SK-N-SH treated with all-trans-retinoic acid at 6 μM for 48 hours (cell line): Measurements from ENCODE around the gene ACBD6.

Experiments
- ATAC-seq: fragments of 200-7000 bp; cut with Tn5 transposase; 3 replicates; pipeline ENCODE4 v1.9.1; 2020; ENCODE audit warnings: mild to moderate bottlenecking, moderate library complexity
- ARNTL ChIP-seq: fragments of 450-650 bp; formaldehyde crosslinking; IDR thresholded peaks from 2 replicates; pipeline ENCODE4 v1.5.0; 2020; ENCODE audit warnings: low read depth, mild to moderate bottlenecking, moderate library complexity, borderline replicate concordance
- BACH2 ChIP-seq: fragments of 250-450 bp; sonication (Bioruptor Pico); IDR thresholded peaks from 2 replicates; pipeline ENCODE4 v1.9.0; 2021; ENCODE audit warnings: mild to moderate bottlenecking, borderline replicate concordance
- CREB5 ChIP-seq: fragments of 250-450 bp; sonication (Bioruptor Pico); IDR thresholded peaks from 2 replicates; pipeline ENCODE4 v1.5.1; 2020; ENCODE audit warnings: low read depth, mild to moderate bottlenecking, moderate library complexity
- CSRNP3 ChIP-seq: fragments of 250-450 bp; sonication (Bioruptor Pico); IDR thresholded peaks from 2 replicates; pipeline ENCODE4 v1.5.1; 2021; ENCODE audit warnings: mild to moderate bottlenecking, moderate library complexity
- GLIS3 ChIP-seq: fragments of 250-450 bp; sonication (Bioruptor Pico); IDR thresholded peaks from 2 replicates; pipeline ENCODE4 v1.5.0; 2020; ENCODE audit warnings: mild to moderate bottlenecking, moderate library complexity
- ISL1 ChIP-seq: fragments of 250-450 bp; sonication (Bioruptor Pico); IDR thresholded peaks from 2 replicates; pipeline ENCODE4 v2.1.2; 2022; ENCODE audit warnings: mild to moderate bottlenecking, moderate library complexity
- OSR1 ChIP-seq: fragments of 250-450 bp; sonication (Bioruptor Pico); IDR thresholded peaks from 2 replicates; pipeline ENCODE4 v1.8.0; 2022; ENCODE audit warnings: moderate library complexity, mild to moderate bottlenecking, inconsistent platforms
- PATZ1 ChIP-seq: fragments of 250-450 bp; sonication (Bioruptor Pico); IDR thresholded peaks from 2 replicates; pipeline ENCODE4 v1.8.0; 2020; ENCODE audit warnings: mild to moderate bottlenecking, moderate library complexity, borderline replicate concordance
- POU6F1 ChIP-seq: fragments of 250-450 bp; sonication (Bioruptor Pico); IDR thresholded peaks from 2 replicates; pipeline ENCODE4 v1.8.0; 2021; ENCODE audit warnings: low read depth, mild to moderate bottlenecking, moderate library complexity, borderline replicate concordance
- PPARA ChIP-seq: fragments of 250-450 bp; sonication (Bioruptor Pico); IDR thresholded peaks from 2 replicates; pipeline ENCODE4 v1.5.0; 2020; ENCODE audit warnings: mild to moderate bottlenecking, borderline replicate concordance
- RARB ChIP-seq: fragments of 250-450 bp; sonication (Bioruptor Pico); IDR thresholded peaks from 2 replicates; pipeline ENCODE4 v1.8.0; 2021; ENCODE audit warnings: mild to moderate bottlenecking, moderate library complexity
- SNAI2 ChIP-seq: fragments of 250-450 bp; sonication (Bioruptor Pico); IDR thresholded peaks from 2 replicates; pipeline ENCODE4 v1.5.0; 2020; ENCODE audit warnings: mild to moderate bottlenecking, moderate library complexity
- TCF4 ChIP-seq: fragments of 250-450 bp; sonication (Bioruptor Pico); IDR thresholded peaks from 2 replicates; pipeline ENCODE4 v1.8.0; 2021; ENCODE audit warnings: mild to moderate bottlenecking, moderate library complexity, borderline replicate concordance
- TOX ChIP-seq: fragments of 250-450 bp; sonication (Bioruptor Pico); IDR thresholded peaks from 2 replicates; pipeline ENCODE4 v1.8.0; 2021; ENCODE audit warnings: mild to moderate bottlenecking, moderate library complexity, borderline replicate concordance
- TSHZ2 ChIP-seq: fragments of 250-450 bp; sonication (Bioruptor Pico); IDR thresholded peaks from 2 replicates; pipeline ENCODE4 v1.5.0; 2020; ENCODE audit warnings: mild to moderate bottlenecking, moderate library complexity
- ZC3H10 ChIP-seq: fragments of 250-450 bp; sonication (Bioruptor Pico); IDR thresholded peaks from 2 replicates; pipeline ENCODE4 v1.5.1; 2021; ENCODE audit warnings: mild to moderate bottlenecking, moderate library complexity
- ZFP30 ChIP-seq: fragments of 450-650 bp; formaldehyde crosslinking; IDR thresholded peaks from 2 replicates; pipeline ENCODE4 v1.5.0; 2022; ENCODE audit warnings: mild to moderate bottlenecking, moderate library complexity
- ZNF565 ChIP-seq: fragments of 450-650 bp; formaldehyde crosslinking; conservative IDR thresholded peaks from 2 replicates; pipeline ENCODE4 v1.5.0; 2020; ENCODE audit warnings: low read depth, mild to moderate bottlenecking, moderate library complexity
- ZNF70 ChIP-seq: fragments of 450-650 bp; formaldehyde crosslinking; IDR thresholded peaks from 2 replicates; pipeline ENCODE4 v1.5.0; 2020; ENCODE audit warnings: mild to moderate bottlenecking, moderate library complexity
- ZNF8 ChIP-seq: fragments of 450-650 bp; formaldehyde crosslinking; IDR thresholded peaks from 2 replicates; pipeline ENCODE4 v1.5.0; 2020; ENCODE audit warnings: mild to moderate bottlenecking, moderate library complexity

Gene ACBD6

GRCh38 chr1:180275726-180276125, 226.7 kb downstream of the ACBD6 start:
- TF ChIP-seq ARNTL (CRISPR knock-in tag), result no peak
- TF ChIP-seq ZC3H10 (CRISPR knock-in tag), result no peak
- no peak for TF ChIP-seq CREB5
- no peak for TF ChIP-seq RARB (CRISPR knock-in tag)
- no peak for TF ChIP-seq POU6F1 (CRISPR knock-in tag)
- TF ChIP-seq SNAI2, result no peak
- TF ChIP-seq ZFP30, result no peak
- no peak for TF ChIP-seq GLIS3 (CRISPR knock-in tag)
- no peak for ATAC-seq

GRCh38 chr1:180274221-180274620, 228.2 kb downstream of the ACBD6 start:
- ATAC-seq, result no peak
- TF ChIP-seq CREB5 (no peak), SNAI2 (no peak), ISL1 (no peak), ZC3H10 (CRISPR knock-in tag) (no peak), ZNF70 (CRISPR knock-in tag) (no peak), ZNF565 (CRISPR knock-in tag) (no peak), ARNTL (CRISPR knock-in tag) (no peak), POU6F1 (CRISPR knock-in tag) (no peak), TCF4 (no peak), PPARA (CRISPR knock-in tag) (no peak), RARB (CRISPR knock-in tag) (no peak), CSRNP3 (CRISPR knock-in tag) (no peak), OSR1 (CRISPR knock-in tag) (no peak), GLIS3 (CRISPR knock-in tag) (no peak), BACH2 (no peak), TSHZ2 (no peak), ZFP30 (no peak)
- TF ChIP-seq, all 23 proteins: peak for 0

- ATAC-seq, result no peak
- no peak for TF ChIP-seq TCF4
- no peak for TF ChIP-seq TOX (CRISPR knock-in tag)
- TF ChIP-seq PPARA (CRISPR knock-in tag), result no peak
- no peak for TF ChIP-seq PATZ1 (CRISPR knock-in tag)
- TF ChIP-seq CSRNP3 (CRISPR knock-in tag), result no peak
- TF ChIP-seq ZNF8, result no peak
- TF ChIP-seq POU6F1 (CRISPR knock-in tag), result no peak
These were observed 229.3 kb downstream of the ACBD6 start for GRCh38 chr1:180273066-180273465.
